ENCODE data around the gene DRC1. TPM values are rescaled to one million over a fixed set of nuclear protein-coding genes. Genes with fewer than 3 reads are reported as not detected.
"Not testable (repeated sequence)": the region's sequence is repeated elsewhere in the genome, so short reads cannot be mapped to it uniquely, and the experiment has no call there.

DRC1 gene
- total RNA-seq, 2 donors from 2014 or later, result not detected

DNA sequence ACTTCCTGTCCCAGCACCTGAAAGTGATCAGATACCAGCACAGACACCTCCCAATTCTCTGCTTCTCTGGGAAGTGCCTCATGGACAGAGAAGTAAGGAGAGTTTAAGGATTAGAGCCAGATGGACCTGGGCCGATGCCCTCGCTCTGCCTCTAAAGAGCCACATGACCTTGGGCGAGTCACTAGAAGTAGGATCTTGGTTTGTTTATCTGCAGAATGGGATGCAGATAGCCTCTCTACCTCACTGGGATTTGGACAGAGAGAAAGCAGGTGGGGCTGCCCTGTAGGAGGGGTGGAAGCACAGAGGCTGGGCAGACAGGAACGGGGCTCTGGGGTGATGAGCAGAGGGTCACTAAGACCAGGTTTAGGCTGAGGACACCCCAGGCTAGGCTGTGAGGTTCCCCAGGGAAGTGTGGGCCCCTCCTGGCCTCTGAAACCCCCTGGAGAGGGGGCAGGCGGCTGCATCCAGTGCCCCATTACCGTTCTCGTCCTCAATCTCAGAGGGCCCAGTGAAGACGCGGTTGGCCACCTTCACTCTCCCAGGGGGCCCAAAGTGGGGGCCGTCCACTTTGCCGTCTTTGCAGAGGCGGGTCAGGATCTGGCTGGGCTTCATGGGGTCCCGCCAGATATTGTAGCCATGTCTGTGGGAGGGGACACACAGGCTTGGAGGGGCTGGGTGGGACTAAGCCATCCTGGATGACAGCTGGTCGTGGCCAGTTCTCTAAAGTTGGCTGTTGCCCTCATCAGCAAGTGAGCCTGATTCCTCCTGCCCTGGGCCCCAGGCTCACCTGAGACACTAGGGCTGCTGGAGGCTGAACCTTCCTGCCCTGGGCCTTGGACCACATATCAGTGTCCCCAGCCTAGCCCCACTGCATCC, 62.9 kb downstream of the DRC1 start:
- no peak overlapping the region for H3K4me3 ChIP-seq
- H3K36me3 ChIP-seq, result no peaks in the 10 kb centered on the region
- no peak overlapping the region for H3K9ac ChIP-seq (ENCODE audit: low read depth in 2 of 2, low read length in 2 of 2)
- TF ChIP-seq, protein P1, sequence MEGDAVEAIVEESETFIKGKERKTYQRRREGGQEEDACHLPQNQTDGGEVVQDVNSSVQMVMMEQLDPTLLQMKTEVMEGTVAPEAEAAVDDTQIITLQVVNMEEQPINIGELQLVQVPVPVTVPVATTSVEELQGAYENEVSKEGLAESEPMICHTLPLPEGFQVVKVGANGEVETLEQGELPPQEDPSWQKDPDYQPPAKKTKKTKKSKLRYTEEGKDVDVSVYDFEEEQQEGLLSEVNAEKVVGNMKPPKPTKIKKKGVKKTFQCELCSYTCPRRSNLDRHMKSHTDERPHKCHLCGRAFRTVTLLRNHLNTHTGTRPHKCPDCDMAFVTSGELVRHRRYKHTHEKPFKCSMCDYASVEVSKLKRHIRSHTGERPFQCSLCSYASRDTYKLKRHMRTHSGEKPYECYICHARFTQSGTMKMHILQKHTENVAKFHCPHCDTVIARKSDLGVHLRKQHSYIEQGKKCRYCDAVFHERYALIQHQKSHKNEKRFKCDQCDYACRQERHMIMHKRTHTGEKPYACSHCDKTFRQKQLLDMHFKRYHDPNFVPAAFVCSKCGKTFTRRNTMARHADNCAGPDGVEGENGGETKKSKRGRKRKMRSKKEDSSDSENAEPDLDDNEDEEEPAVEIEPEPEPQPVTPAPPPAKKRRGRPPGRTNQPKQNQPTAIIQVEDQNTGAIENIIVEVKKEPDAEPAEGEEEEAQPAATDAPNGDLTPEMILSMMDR (IDR thresholded peaks at IDR 0.05), result no peak
- DNase-seq, result no peak
- intact Hi-C loops (cut with DNase I), result no loop called here
- H3K27ac ChIP-seq, result no peak overlapping the region
- no peaks in the 10 kb centered on the region for H3K9me3 ChIP-seq
- H3K4me1 ChIP-seq, result no peaks in the 10 kb centered on the region
- H3K27me3 ChIP-seq, result no peaks in the 10 kb centered on the region

DNA sequence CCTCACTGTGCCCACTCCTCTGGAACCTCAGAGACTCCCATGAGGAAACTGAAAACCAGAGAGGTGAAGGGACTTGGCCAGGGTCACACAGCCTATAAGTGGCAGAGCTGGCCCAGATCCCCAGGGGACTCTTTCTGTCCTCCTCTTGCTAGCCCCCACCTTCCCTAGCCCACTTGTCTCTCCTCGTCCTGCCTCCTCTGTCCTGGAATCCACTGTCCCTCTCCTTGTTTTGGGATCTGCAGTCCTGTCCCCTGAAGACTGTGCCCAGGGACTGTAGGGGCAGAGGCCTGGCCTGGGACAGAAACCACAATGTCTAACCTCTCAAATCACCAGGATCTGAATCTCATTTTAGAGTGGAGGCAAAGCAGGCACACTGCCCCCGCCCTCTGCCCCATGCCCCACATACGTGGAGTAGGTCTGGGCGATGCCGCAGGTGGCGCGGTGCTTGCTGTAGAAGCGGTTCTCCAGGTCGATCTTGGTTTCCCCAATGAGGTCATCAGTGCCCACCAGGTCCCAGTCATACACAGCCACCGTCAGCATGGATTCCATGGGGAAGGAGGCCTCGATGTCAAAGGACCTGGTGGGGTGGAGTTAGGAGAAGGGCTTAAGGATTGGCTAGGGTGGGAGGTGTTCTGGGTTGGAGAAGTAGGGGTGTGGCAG, 63.7 kb downstream of the DRC1 start:
- intact Hi-C loops (cut with DNase I), result no loop called here
- H3K27ac ChIP-seq, result no peak overlapping the region
- H3K36me3 ChIP-seq, result no peaks in the 10 kb centered on the region
- H3K4me1 ChIP-seq, result no peaks in the 10 kb centered on the region
- TF ChIP-seq, protein P1 (IDR thresholded peaks at IDR 0.05), result no peak
- no peaks in the 10 kb centered on the region for H3K9me3 ChIP-seq
- no peaks in the 10 kb centered on the region for H3K27me3 ChIP-seq
- H3K4me3 ChIP-seq, result no peak overlapping the region
- DNase-seq, result no peak
- H3K9ac ChIP-seq (ENCODE audit: low read depth in 2 of 2, low read length in 2 of 2), result no peak overlapping the region

DNA sequence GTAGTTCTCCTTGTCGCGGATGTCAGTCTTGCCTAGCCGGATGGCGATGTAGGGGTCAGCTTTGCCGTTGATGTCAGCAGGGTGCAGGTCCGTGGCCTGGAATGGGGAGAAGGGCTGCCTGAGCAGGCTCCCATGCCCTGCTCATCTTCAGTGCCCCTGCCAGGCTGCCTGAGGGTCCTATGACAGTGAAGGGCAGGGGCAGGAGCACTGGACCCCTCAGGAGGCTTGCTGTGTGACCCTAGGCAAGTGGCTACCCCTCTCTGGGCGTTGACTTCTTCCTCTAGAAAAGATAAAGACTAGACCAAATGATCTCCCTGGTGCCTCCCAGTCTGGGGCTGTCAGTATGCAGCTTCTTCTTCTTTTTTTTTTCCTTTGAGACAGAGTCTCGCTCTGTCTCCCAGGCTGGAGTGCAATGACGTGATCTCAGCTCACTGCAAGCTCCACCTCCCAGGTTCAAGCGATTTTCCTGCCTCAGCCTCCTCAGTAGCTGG, 64.3 kb downstream of the DRC1 start:
- no peaks in the 10 kb centered on the region for H3K9me3 ChIP-seq
- no peak for DNase-seq
- no peaks in the 10 kb centered on the region for H3K27me3 ChIP-seq
- intact Hi-C loops (cut with DNase I), result no loop called here
- H3K36me3 ChIP-seq, result no peaks in the 10 kb centered on the region
- no peak overlapping the region for H3K27ac ChIP-seq
- H3K4me3 ChIP-seq, result no peak overlapping the region
- H3K9ac ChIP-seq (ENCODE audit: low read depth in 2 of 2, low read length in 2 of 2), result no peak overlapping the region
- H3K4me1 ChIP-seq, result no peaks in the 10 kb centered on the region
- TF ChIP-seq, protein P1 (IDR thresholded peaks at IDR 0.05), result no peak

DNA sequence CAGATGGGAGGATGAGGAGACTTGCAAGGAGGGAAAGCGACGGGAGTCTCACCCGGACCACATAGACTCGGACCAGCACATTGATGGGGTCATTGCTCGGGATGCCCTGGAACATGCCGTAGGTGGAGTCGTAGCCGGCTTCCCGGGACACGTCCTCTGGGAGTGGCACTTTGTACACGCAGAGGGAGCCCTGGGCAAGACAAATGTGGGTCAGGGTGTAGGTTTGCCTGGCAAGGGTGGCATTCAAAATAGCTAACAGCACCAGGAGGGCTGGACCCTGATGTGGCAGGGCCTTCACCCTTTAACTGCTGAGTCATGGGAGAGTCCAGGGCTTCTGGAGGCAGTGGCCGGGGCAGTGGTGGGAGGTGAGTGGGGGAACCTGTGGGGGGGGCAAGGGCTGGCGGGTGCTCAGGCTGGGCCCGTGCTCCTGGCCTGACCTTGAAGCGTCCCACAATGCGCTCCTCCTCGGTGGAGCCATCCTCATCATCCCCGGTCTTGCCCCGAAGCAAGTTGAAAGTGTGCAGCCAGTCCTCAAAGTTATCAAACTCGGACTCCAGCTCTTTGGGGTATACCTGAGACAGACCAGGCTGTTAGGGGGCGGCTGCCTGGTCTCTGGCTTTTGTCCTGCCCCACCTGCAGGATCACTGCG, 65.1 kb downstream of the DRC1 start:
- no peaks in the 10 kb centered on the region for H3K27me3 ChIP-seq
- TF ChIP-seq, protein P1 (IDR thresholded peaks at IDR 0.05), result no peak
- H3K4me3 ChIP-seq, result no peak overlapping the region
- H3K9ac ChIP-seq (ENCODE audit: low read depth in 2 of 2, low read length in 2 of 2), result no peak overlapping the region
- no peaks in the 10 kb centered on the region for H3K9me3 ChIP-seq
- intact Hi-C loops (cut with DNase I), result no loop called here
- no peaks in the 10 kb centered on the region for H3K36me3 ChIP-seq
- no peaks in the 10 kb centered on the region for H3K4me1 ChIP-seq
- no peak overlapping the region for H3K27ac ChIP-seq
- DNase-seq, result no peak

DNA sequence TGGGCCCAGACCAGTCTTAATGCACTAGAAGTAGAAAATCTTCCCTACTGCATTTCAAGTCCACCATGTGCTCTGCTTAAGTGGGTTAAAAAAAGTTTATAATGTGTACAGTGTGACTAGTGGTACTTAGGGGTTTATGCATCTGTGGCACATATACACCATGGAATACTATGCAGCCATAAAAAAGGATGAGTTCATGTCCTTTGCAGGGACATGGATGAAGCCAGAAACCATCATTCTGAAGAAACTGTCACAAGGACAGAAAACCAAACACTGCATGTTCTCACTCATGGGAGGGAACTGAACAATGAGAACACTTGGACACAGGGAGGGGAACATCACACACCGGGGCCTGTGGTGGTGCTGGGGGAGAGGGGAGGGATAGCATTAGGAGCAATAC, 66.8 kb downstream of the DRC1 start:
- H3K36me3 ChIP-seq; intact Hi-C loops (cut with DNase I); H3K4me1 ChIP-seq; H3K9me3 ChIP-seq; DNase-seq; H3K27ac ChIP-seq; H3K4me3 ChIP-seq; H3K27me3 ChIP-seq; H3K9ac ChIP-seq (ENCODE audit: low read depth in 2 of 2, low read length in 2 of 2): not testable (repeated sequence)

All from colonic mucosa (tissue), 4 donors.